Brain microvascular endothelial cell (primary cell): ENCODE data around the gene TSPOAP1.
A peak's percentile ranks its signal among the peaks of the same experiment; 100 is the strongest.

ENCODE experiments used
- DNase-seq: peaks from one replicate; pipeline ENCODE4 v3.0.0-alpha.2; 2020
- H3K27ac ChIP-seq: fragments of 250-450 bp; sonication (Bioruptor Pico); 2 replicates; pipeline ENCODE4 v1.5.1; 2020; ENCODE audit warnings: mild to moderate bottlenecking, moderate library complexity
- H3K27me3 ChIP-seq: fragments of 250-450 bp; sonication (Bioruptor Pico); replicated peaks from 2 replicates; pipeline ENCODE4 v1.5.1; 2020; ENCODE audit warnings: mild to moderate bottlenecking
- H3K36me3 ChIP-seq: fragments of 250-450 bp; sonication (Bioruptor Pico); replicated peaks from 2 replicates; pipeline ENCODE4 v1.5.1; 2020; ENCODE audit warnings: mild to moderate bottlenecking
- H3K4me3 ChIP-seq: 2 replicates; pipeline ENCODE4 v1.5.1; 2011; ENCODE audit warnings: low read depth, mild to moderate bottlenecking, control low read depth, low read length, moderate library complexity
- in situ Hi-C: cut with HindIII; loops from 2 replicates; pipeline ENCODE4 v1.10.0; 2017; ENCODE audit warnings: low sequenced_read_pairs, low pct_ligation_motif_present
- TF ChIP-seq, protein P1 (sequence below): IDR thresholded peaks from 2 replicates; pipeline ENCODE4 v1.5.1; 2011; ENCODE audit warnings: low read depth, mild to moderate bottlenecking, moderate library complexity, low read length, control low read depth, inconsistent platforms; ENCODE audit errors: missing control alignments

TSPOAP1 gene

DNA sequence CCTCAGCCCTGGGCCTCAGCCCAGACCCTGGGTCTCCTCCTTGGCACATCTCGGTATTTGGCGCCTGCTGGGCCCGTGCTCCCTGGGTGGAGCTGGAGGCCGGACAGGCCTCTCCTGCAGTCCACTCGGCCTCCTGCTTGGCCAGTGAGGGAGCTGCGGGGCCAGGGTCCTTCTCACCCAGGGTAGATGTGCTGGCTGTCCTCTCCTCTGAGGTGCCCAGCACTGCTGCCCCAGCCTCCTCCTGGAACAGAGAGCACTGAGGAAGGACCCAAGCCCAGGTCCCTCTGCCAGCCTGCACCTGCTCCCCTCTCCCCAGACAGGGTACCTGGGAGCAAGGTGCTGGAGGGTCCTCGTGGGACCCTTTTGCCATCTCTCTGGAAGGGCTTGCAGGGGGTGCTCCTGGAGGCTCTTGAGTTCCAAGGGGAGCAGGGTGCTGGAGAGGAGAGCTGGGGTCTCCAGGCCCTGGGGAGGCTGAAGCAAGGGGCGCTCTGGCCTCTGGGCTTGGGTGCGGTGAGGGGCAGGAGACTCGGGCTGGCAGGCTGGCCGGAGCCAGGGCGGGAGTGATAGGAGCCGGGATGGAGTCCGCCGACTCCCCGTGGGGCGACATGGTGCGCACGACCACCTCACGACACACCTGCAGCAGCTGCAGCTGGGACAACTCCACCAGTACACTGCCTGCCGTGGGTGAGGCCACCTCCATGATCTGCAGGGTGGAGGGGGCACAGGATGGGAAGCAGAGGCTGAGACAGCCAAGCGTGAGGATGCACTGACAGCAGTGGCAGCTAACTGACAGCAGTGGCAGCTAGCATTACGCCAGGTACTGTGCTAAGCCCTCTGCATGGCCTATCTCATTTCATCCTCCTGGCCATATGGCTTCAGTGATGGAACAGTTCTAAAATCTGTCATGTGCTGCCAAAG, 17.8 kb downstream of the TSPOAP1 start:
- TF ChIP-seq, protein P1, sequence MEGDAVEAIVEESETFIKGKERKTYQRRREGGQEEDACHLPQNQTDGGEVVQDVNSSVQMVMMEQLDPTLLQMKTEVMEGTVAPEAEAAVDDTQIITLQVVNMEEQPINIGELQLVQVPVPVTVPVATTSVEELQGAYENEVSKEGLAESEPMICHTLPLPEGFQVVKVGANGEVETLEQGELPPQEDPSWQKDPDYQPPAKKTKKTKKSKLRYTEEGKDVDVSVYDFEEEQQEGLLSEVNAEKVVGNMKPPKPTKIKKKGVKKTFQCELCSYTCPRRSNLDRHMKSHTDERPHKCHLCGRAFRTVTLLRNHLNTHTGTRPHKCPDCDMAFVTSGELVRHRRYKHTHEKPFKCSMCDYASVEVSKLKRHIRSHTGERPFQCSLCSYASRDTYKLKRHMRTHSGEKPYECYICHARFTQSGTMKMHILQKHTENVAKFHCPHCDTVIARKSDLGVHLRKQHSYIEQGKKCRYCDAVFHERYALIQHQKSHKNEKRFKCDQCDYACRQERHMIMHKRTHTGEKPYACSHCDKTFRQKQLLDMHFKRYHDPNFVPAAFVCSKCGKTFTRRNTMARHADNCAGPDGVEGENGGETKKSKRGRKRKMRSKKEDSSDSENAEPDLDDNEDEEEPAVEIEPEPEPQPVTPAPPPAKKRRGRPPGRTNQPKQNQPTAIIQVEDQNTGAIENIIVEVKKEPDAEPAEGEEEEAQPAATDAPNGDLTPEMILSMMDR = no peak
- H3K36me3 ChIP-seq = no peaks in the 10 kb centered on the region
- no peak overlapping the region for H3K27ac ChIP-seq
- no peaks in the 10 kb centered on the region for H3K27me3 ChIP-seq
- no peak for DNase-seq
- in situ Hi-C loops = no loop called here
- no peak overlapping the region for H3K4me3 ChIP-seq

DNA sequence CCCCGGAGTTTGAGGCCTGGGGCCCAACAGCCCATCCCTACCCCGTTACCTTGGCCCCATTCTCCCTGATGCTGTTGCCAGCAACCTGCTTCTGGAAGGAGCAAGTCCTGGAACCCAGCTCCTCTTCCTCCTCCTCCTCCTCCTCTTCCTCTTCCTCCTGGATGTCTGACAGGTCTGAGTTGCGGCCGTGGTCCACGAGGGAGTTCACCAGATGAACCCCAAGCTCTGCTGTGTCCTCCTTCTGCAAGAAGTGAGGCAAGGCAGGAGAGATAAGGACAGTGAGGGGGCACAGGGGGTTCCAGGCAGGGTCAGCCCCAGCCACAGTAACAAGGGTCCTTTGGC, 18.7 kb downstream of the TSPOAP1 start:
- no peaks in the 10 kb centered on the region for H3K27me3 ChIP-seq
- H3K4me3 ChIP-seq = no peak overlapping the region
- H3K36me3 ChIP-seq = no peaks in the 10 kb centered on the region
- in situ Hi-C loops = no loop called here
- no peak for DNase-seq
- H3K27ac ChIP-seq = no peak overlapping the region
- TF ChIP-seq, protein P1 = no peak

DNA sequence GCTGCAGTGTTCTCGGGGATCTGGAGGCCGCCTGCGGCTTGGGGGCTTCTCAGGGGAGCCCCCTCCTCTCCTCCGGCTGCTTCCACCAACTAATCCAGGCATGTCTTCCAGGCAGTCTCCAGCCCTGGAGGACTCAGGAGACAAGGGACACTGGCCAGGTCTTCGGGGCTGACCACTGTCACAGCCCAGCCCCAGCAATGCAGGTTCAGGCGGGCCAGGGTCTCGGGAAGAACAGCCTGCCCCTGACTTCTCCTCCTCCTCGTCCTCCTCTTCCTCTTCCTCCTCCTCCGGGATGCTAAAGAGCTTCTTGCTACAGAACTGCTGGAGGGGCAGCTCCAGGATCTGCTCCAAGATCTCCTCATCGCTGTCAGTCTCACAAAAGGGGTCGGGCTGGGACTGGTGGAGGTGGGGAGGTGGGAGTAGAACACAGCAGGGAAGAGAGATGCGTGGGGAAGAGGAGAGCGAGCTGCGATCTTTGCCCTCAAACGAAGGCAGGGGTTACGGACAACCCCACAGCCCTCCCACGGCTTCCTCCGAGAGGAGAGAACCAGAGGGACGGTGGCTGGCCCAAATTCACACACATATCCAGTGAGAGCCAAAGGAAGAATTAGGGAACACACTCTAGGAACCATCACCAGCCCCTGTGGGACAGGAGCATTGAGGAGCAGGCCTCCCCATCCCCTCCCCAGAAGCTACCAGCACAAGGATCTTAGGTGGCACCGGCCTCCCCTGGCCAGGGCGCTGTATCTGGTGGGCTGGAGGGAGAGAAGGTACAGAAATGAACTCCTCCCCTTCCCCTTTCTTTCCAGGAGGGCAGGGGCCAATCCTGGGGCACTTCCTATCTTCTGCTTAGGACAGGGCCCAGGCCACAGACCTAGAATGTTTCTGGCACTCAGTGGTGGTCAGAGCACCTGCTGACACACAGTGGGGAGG, 19.3 kb downstream of the TSPOAP1 start:
- no peak for DNase-seq
- no peaks in the 10 kb centered on the region for H3K27me3 ChIP-seq
- no peak overlapping the region for H3K27ac ChIP-seq
- in situ Hi-C loops = no loop called here
- H3K4me3 ChIP-seq = no peak overlapping the region
- TF ChIP-seq, protein P1 = no peak
- no peaks in the 10 kb centered on the region for H3K36me3 ChIP-seq

DNA sequence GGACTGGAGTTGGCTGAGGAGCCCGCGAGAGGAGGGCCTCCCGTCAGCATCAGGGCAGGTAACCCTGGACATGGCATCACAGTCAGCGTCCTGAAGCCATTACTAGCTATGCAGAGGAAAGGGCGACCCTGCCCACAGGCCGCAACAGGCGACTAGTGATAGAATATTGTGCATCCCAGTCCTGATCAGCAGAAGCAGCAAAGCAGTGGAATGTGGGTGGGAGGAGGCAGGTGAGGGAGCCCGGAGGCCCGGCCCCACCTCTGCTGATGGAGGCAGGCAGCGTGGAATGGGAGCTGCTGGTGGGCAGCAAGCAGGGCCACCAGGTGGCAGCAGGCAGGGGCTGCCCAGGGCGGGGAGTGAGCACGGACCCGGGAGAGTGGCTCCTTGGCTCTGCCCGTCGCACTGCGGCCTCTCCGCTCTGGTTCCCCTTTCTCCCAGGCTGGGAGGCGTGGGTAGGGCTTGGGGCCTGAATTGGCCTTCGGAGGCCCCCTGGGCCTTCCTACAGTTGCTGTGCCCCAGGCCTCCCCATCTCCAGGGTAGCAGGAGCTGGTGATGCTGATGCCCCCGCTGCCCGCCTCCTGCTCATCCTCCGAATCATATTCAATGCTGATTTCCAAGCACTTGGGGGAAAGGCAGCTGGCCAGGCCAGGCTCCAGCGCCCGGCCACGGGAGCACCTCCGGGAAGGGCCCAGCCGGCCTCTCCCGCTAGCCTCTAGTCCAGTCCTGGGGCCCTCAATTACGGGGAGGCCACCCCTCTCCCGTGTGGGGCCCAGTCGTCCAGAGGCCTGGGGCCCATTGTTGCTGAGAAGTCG, 20.2 kb downstream of the TSPOAP1 start:
- DNase-seq = no peak
- no peak overlapping the region for H3K27ac ChIP-seq
- no peak overlapping the region for H3K4me3 ChIP-seq
- in situ Hi-C loops = no loop called here
- H3K27me3 ChIP-seq = no peaks in the 10 kb centered on the region
- no peaks in the 10 kb centered on the region for H3K36me3 ChIP-seq
- TF ChIP-seq, protein P1 = peak; percentile 59

DNA sequence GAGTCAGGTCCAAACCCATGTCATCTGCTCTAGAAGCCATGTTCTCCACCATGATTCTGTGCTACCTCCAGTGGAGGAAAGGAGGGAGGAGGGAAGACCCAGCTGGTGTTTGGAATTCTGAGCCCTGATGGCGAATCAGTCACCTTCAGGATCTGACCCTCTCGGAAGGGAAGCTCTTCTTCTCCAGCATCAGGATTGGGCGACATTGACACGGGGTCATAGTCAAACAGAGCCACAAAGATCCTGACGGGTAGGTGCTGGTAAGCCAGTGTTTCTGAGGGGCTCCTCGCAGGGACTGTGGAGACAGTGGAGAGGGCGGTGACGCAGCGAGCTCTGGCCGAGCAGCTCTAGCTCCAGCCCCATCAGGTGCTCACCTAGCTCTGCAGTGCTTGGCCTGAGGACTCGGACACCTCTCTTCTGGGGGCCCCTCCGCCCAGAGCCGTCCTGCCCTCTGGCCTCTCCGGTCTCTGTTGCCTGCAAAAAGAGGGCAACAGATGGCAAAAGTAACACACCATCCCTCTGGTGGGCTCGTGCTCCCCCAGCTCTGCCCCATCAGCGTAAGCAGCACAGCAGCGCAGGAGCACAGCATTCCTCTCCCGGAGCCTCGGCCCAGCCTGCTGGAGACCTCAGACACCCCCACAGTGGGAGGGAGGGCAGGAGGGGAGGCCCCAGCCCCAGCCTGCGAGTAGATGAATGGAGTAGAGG, 21.0 kb downstream of the TSPOAP1 start:
- no peak overlapping the region for H3K27ac ChIP-seq
- TF ChIP-seq, protein P1 = no peak
- in situ Hi-C loops = no loop called here
- H3K27me3 ChIP-seq = no peaks in the 10 kb centered on the region
- H3K4me3 ChIP-seq = no peak overlapping the region
- no peaks in the 10 kb centered on the region for H3K36me3 ChIP-seq
- no peak for DNase-seq
